PC-9 (cell line): ENCODE results near the gene PCSK1N. TPM values are rescaled to one million over a fixed set of nuclear protein-coding genes. Genes with fewer than 3 reads are reported as not detected.

Experiments used
- BruUV-seq: library from RNA; stranded (reverse); fragments of 400-500 nt; replicated peaks from 2 replicates; lab custom pipeline; 2021; lab: Mats Ljungman, UMichigan
- CTCF ChIA-PET: fragments of 300-600 bp; sonication (Branson Sonifier 250); formaldehyde crosslinking; loops from one replicate; lab custom pipeline; 2022; ENCODE audit warnings: antibody characterized with exemption; lab: Charles Lee
- POLR2A ChIA-PET: fragments of 300-600 bp; sonication (Branson Sonifier 250); formaldehyde crosslinking; loops from one replicate; lab custom pipeline; 2022; ENCODE audit warnings: antibody characterized with exemption; ENCODE audit not compliant: unreplicated experiment; lab: Charles Lee
- DNase-seq, 2 experiments: peaks; one replicate each; pipeline versions ENCODE4 v3.0.0 to v3.0.0-alpha.2; 2015 to 2022; ENCODE audit warnings: mixed read lengths in 1 of 2
- H2AFZ ChIP-seq: fragments of 200-600 bp; sonication (generic); 2 replicates; pipeline ENCODE4 v1.8.1; 2017; ENCODE audit warnings: antibody characterized with exemption
- H3F3A ChIP-seq: fragments of 200-600 bp; sonication (generic); 2 replicates; pipeline ENCODE4 v1.8.1; 2017; ENCODE audit warnings: antibody characterized with exemption, mild to moderate bottlenecking, low read depth; ENCODE audit not compliant: insufficient read depth
- H3K27ac ChIP-seq: fragments of 200-600 bp; sonication (generic); 2 replicates; pipeline ENCODE4 v1.6.1; 2016; ENCODE audit warnings: mixed run types
- H3K27me3 ChIP-seq: fragments of 200-600 bp; sonication (generic); 2 replicates; pipeline ENCODE4 v1.6.1; 2016; ENCODE audit warnings: low read depth, mixed run types; ENCODE audit not compliant: insufficient read depth
- H3K36me3 ChIP-seq: fragments of 200-600 bp; sonication (generic); 2 replicates; pipeline ENCODE4 v1.6.1; 2016; ENCODE audit warnings: low read depth, mixed run types
- H3K4me1 ChIP-seq: fragments of 200-600 bp; sonication (generic); replicated peaks from 2 replicates; pipeline ENCODE4 v1.6.1; 2016; ENCODE audit warnings: mixed run types; ENCODE audit not compliant: insufficient read depth
- H3K4me2 ChIP-seq: fragments of 200-600 bp; sonication (generic); 2 replicates; pipeline ENCODE4 v1.6.1; 2017; ENCODE audit warnings: mixed run types
- H3K4me3 ChIP-seq: fragments of 200-600 bp; sonication (generic); 2 replicates; pipeline ENCODE4 v1.6.1; 2016; ENCODE audit warnings: mixed run types
- H3K79me2 ChIP-seq: fragments of 200-600 bp; sonication (generic); 2 replicates; pipeline ENCODE4 v1.6.1; 2017; ENCODE audit warnings: low read depth, mixed run types
- H3K9me2 ChIP-seq: fragments of 200-600 bp; sonication (generic); 2 replicates; pipeline ENCODE4 v1.8.1; 2017; ENCODE audit warnings: mild to moderate bottlenecking; ENCODE audit not compliant: insufficient read depth
- H3K9me3 ChIP-seq: fragments of 200-600 bp; sonication (generic); 2 replicates; pipeline ENCODE4 v1.8.1; 2016; ENCODE audit warnings: low read depth; ENCODE audit not compliant: insufficient read depth
- H4K20me1 ChIP-seq: fragments of 200-600 bp; sonication (generic); 2 replicates; pipeline ENCODE4 v1.8.1; 2017; ENCODE audit not compliant: insufficient read depth
- EZH2 ChIP-seq: fragments of 200-600 bp; sonication (generic); IDR thresholded peaks from 2 replicates; pipeline ENCODE4 v1.8.0; 2017; ENCODE audit warnings: antibody characterized with exemption, low read depth
- intact Hi-C: fragments of 100-400 bp; cut with micrococcal nuclease; formaldehyde crosslinking; loops from one replicate; pipeline ENCODE4 v1.10.0; 2022; ENCODE audit not compliant: unreplicated experiment
- total RNA-seq: library from RNA; stranded (reverse); gene quantifications from 2 replicates; pipeline ENCODE4 v1.2.3, GENCODE V29; 2021
- TF ChIP-seq, protein P1 (sequence below): fragments of 200-600 bp; sonication (generic); conservative IDR thresholded peaks from 2 replicates; pipeline ENCODE4 v1.6.1; 2017; ENCODE audit warnings: mixed run types, antibody characterized with exemption, mild to moderate bottlenecking, moderate library complexity

Gene PCSK1N
- total RNA-seq, 1 experiment from 2014 or later, result not detected

DNA sequence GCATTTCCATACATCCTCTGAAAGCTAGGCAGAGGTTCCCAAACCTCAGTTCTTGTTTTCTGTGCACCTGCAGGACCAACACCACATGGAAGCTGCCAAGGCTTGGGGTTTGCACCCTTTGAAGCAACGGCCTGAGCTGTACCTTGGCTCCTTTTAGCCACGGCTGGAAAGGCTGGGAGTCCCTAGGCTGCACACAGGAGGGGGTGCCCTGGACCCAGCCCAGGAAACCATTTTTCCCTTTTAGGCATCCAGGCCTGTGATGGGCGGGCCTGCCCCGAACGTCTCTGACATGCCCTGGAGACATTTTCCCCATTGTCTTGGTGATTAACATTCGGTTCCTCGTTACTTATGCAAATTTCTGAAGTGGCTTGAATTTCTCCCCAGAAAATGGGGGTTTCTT lies 17.4 kb upstream of the PCSK1N start:
- H3K4me2 ChIP-seq, result no peak overlapping the region
- H3K9me2 ChIP-seq, result no peaks in the 10 kb centered on the region
- H2AFZ ChIP-seq, result no peak overlapping the region
- H3K4me3 ChIP-seq, result no peak overlapping the region
- no peak for DNase-seq
- ChIA-PET POLR2A (no interaction called here), CTCF (interaction anchor here (0.7 kb wide), 1 partner anchor 149 kb away, joined by 3 read pairs; no protein-coding TSS in a partner anchor)
- H3K4me1 ChIP-seq, result no peaks in the 10 kb centered on the region
- no peaks in the 10 kb centered on the region for H4K20me1 ChIP-seq
- BruUV-seq, result no TSS peak
- H3K79me2 ChIP-seq, result no peaks in the 10 kb centered on the region
- TF ChIP-seq, protein P1, sequence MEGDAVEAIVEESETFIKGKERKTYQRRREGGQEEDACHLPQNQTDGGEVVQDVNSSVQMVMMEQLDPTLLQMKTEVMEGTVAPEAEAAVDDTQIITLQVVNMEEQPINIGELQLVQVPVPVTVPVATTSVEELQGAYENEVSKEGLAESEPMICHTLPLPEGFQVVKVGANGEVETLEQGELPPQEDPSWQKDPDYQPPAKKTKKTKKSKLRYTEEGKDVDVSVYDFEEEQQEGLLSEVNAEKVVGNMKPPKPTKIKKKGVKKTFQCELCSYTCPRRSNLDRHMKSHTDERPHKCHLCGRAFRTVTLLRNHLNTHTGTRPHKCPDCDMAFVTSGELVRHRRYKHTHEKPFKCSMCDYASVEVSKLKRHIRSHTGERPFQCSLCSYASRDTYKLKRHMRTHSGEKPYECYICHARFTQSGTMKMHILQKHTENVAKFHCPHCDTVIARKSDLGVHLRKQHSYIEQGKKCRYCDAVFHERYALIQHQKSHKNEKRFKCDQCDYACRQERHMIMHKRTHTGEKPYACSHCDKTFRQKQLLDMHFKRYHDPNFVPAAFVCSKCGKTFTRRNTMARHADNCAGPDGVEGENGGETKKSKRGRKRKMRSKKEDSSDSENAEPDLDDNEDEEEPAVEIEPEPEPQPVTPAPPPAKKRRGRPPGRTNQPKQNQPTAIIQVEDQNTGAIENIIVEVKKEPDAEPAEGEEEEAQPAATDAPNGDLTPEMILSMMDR, result no peak
- no peak for TF ChIP-seq EZH2
- no peaks in the 10 kb centered on the region for H3K9me3 ChIP-seq
- H3F3A ChIP-seq, result no peaks in the 10 kb centered on the region
- no peak overlapping the region for H3K27ac ChIP-seq
- no peaks in the 10 kb centered on the region for H3K36me3 ChIP-seq
- intact Hi-C loops, result no loop called here
- H3K27me3 ChIP-seq, result no peaks in the 10 kb centered on the region

DNA sequence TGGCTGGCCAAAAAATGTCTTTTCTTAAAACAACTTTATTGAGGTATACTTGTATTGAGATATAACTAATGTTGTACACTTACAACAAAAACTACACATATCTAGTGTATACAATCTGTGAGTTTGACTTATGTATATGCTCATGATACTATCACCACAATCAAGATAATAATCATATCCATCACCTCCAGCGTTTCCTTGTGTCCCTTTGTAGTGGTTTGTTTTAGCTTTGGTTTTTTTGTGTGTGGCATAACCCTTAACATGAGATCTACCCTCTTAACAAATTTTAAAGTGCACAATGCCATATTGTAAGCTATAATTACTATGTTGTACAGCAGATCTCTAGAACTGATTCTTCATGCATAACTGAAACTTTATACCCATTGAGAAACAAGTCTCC lies 13.4 kb upstream of the PCSK1N start:
- Histone ChIP-seq H3K27ac (no peak overlapping the region), H3F3A (no peaks in the 10 kb centered on the region), H3K4me3 (no peak overlapping the region), H3K4me2 (no peak overlapping the region), H3K79me2 (no peaks in the 10 kb centered on the region), H3K4me1 (no peaks in the 10 kb centered on the region), H4K20me1 (no peaks in the 10 kb centered on the region), H3K36me3 (no peaks in the 10 kb centered on the region), H3K27me3 (no peaks in the 10 kb centered on the region), H2AFZ (no peak overlapping the region), H3K9me2 (no peaks in the 10 kb centered on the region), H3K9me3 (no peaks in the 10 kb centered on the region)
- no TSS peak for BruUV-seq
- intact Hi-C loops, result no loop called here
- POLR2A ChIA-PET, result no interaction called here
- CTCF ChIA-PET, result no interaction called here
- no peak for DNase-seq
- TF ChIP-seq, protein P1, result no peak
- TF ChIP-seq EZH2, result no peak

- TF ChIP-seq, protein P1, result no peak
- TF ChIP-seq EZH2, result no peak
- H4K20me1 ChIP-seq, result no peaks in the 10 kb centered on the region
- H3K4me3 ChIP-seq, result no peak overlapping the region
- H3K27me3 ChIP-seq, result no peaks in the 10 kb centered on the region
- no TSS peak for BruUV-seq
- no peaks in the 10 kb centered on the region for H3K9me3 ChIP-seq
- CTCF ChIA-PET, result no interaction called here
- intact Hi-C loops, result no loop called here
- no peak overlapping the region for H3K27ac ChIP-seq
- no peaks in the 10 kb centered on the region for H3K36me3 ChIP-seq
- H2AFZ ChIP-seq, result no peak overlapping the region
- POLR2A ChIA-PET, result no interaction called here
- no peaks in the 10 kb centered on the region for H3K79me2 ChIP-seq
- no peaks in the 10 kb centered on the region for H3F3A ChIP-seq
- H3K4me2 ChIP-seq, result no peak overlapping the region
- H3K4me1 ChIP-seq, result no peaks in the 10 kb centered on the region
- no peak for DNase-seq
- no peaks in the 10 kb centered on the region for H3K9me2 ChIP-seq
Measured at GRCh38 chrX:48839686-48840085, 4.3 kb upstream of the PCSK1N start.
